Tibial nerve (tissue), 3 donors: ENCODE data around the gene ERBB2.

Experiments used
- POLR2A ChIP-seq, 2 donors: fragments of 450-650 bp; IDR thresholded peaks; one replicate each; pipeline ENCODE4 v1.6.1; 2017; ENCODE audit warnings: antibody characterized with exemption in 2 of 2, mild to moderate bottlenecking in 2 of 2, moderate library complexity in 2 of 2
- TF ChIP-seq, protein P1 (sequence below), 5 experiments: fragments of 200-600 bp in 3 of 5; fragments of 450-650 bp in 2 of 5; sonication (generic) in 3 of 5; IDR thresholded peaks; one replicate each; pipeline ENCODE4 v1.5.1; 2016 to 2019; ENCODE audit warnings: antibody characterized with exemption in 5 of 5, mild to moderate bottlenecking in 3 of 5, moderate library complexity in 2 of 5

DNA sequence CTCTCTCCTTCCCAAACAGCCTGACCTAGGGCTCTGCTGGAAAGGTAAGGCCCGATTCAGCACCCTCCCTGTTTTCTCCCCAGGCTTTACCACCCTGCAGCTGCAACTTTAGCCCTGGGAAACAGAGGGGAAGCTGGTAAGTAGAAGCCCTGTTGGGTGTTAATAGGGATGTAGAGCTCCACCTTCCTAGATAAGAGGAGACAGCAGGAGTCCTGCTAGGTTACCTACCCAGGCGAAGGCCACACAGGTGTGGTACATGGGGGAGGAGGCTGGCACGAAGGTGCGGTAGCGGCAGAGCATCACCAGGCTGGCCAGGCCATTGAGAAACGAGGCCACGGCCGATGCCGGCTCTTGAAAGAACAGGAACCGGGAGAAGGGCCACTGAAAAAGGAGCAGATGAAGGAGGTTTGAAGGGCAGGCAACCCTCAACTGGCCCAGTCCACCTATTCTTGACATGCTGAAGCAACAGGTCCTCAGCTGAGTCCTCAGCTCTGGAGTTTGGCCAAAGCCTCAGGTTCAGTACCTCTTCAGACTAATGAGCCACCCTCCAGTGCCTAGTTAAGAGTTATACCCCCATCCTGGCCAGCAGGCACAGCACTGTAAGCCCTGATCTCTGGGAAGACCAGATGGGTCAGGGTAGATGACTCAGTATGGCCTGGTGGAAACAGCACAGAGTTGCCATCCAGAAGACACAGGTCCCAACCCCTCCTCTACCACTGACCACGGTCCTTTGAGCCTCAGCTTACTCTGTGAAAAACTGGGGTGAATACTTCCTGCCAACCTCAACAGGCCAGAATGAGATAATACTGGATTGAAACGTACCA lies 15.3 kb upstream of the ERBB2 start:
- no peak for TF ChIP-seq POLR2A (IDR thresholded peaks at IDR 0.05)
- TF ChIP-seq, protein P1, sequence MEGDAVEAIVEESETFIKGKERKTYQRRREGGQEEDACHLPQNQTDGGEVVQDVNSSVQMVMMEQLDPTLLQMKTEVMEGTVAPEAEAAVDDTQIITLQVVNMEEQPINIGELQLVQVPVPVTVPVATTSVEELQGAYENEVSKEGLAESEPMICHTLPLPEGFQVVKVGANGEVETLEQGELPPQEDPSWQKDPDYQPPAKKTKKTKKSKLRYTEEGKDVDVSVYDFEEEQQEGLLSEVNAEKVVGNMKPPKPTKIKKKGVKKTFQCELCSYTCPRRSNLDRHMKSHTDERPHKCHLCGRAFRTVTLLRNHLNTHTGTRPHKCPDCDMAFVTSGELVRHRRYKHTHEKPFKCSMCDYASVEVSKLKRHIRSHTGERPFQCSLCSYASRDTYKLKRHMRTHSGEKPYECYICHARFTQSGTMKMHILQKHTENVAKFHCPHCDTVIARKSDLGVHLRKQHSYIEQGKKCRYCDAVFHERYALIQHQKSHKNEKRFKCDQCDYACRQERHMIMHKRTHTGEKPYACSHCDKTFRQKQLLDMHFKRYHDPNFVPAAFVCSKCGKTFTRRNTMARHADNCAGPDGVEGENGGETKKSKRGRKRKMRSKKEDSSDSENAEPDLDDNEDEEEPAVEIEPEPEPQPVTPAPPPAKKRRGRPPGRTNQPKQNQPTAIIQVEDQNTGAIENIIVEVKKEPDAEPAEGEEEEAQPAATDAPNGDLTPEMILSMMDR (IDR thresholded peaks at IDR 0.05), result no peak
